ENCODE results near the gene PIN1. TPM values are rescaled to one million over a fixed set of nuclear protein-coding genes. Genes with fewer than 3 reads are reported as not detected.
"Not testable (repeated sequence)": the region's sequence is repeated elsewhere in the genome, so short reads cannot be mapped to it uniquely, and the experiment has no call there.

Gene PIN1
- polyA plus RNA-seq, 3 donors, result 67.4 to 79.8 (median 68.3) TPM

GRCh38 chr19:9789066-9789465 lies 46.1 kb upstream of the PIN1 start:
- Mint-ChIP-seq H3K27ac (no peak overlapping the region), H3K4me3 (no peak overlapping the region), H3K9me3 (no peaks in the 10 kb centered on the region), H3K27me3 (ENCODE audit: low read depth in 3 of 3) (peaks cover 0 to 2% (median 0%) of the 10 kb centered on the region in 3 donors), H3K4me1 (peaks cover 25% of the 10 kb centered on the region), H3K36me3 (no peaks in the 10 kb centered on the region)
- H3K4me2 ChIP-seq (replicated peaks; ENCODE audit: extremely low read depth, low read length, poor library complexity, severe bottlenecking), result no peak overlapping the region
- no peak for DNase-seq
- H3K9ac ChIP-seq (ENCODE audit: insufficient read depth, low read length, poor library complexity, severe bottlenecking), result no peak overlapping the region
- no peak overlapping the region for H2AFZ ChIP-seq (ENCODE audit: insufficient read depth, low read depth, low read length, poor library complexity, severe bottlenecking)
- intact Hi-C loops (cut with micrococcal nuclease), result no loop called here
- H3K79me2 ChIP-seq (ENCODE audit: insufficient read depth, low read length), result no peaks in the 10 kb centered on the region
- H3K36me3 ChIP-seq (replicated peaks in 1 of 2; ENCODE audit: control insufficient read depth in 1 of 2, insufficient read depth in 2 of 2, low read length in 2 of 2), result no peaks in the 10 kb centered on the region
- H3K4me1 ChIP-seq (ENCODE audit: control insufficient read depth in 1 of 2, insufficient read depth in 2 of 2, low read length in 2 of 2), result peaks cover 20 to 25% of the 10 kb centered on the region in 2 donors
- no peak overlapping the region for H3K4me3 ChIP-seq (replicated peaks in 1 of 3; ENCODE audit: low read depth in 2 of 3, low read length in 3 of 3)
- 100% methylated on average over 6 of the region's 11 CpGs for WGBS (ENCODE audit: insufficient coverage)
- no peak overlapping the region for H3K27ac ChIP-seq (ENCODE audit: low read depth in 1 of 2, low read length in 2 of 2)
- H4K20me1 ChIP-seq (ENCODE audit: insufficient read depth, low read length), result no peaks in the 10 kb centered on the region
- H3K9me3 ChIP-seq (replicated peaks in 1 of 2; ENCODE audit: control insufficient read depth in 1 of 2, insufficient read depth in 1 of 2, low read length in 2 of 2), result no peaks in the 10 kb centered on the region
- H3K27me3 ChIP-seq (ENCODE audit: control insufficient read depth in 2 of 2, insufficient read depth in 2 of 2, low read length in 2 of 2), result no peaks in the 10 kb centered on the region
- no peak for TF ChIP-seq CTCF (IDR thresholded peaks at IDR 0.05)

DNA sequence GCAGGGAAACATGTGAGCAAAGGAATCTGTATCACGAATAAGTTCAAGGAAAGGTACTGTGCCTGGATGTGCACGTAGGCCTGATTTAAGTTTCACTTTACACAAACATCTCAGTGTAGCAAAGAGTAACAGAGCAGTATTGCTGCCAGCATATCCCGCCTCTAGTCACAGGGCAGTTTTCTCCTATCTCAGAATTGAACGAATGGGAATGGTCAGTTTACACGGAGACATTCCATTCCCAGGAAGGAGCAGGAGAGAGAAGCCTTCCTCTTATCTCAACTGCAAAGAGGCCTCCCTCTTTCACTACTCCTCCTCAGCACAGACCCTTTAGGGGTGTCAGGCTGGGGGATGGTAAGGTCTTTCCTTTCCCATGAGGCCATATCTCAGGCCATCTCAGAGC lies 45.5 kb upstream of the PIN1 start:
- H3K79me2 ChIP-seq (ENCODE audit: insufficient read depth, low read length); H3K4me3 ChIP-seq (replicated peaks in 1 of 3; ENCODE audit: low read depth in 2 of 3, low read length in 3 of 3); H4K20me1 ChIP-seq (ENCODE audit: insufficient read depth, low read length); H3K4me2 ChIP-seq (replicated peaks; ENCODE audit: extremely low read depth, low read length, poor library complexity, severe bottlenecking); H3K27ac Mint-ChIP-seq; H3K36me3 Mint-ChIP-seq; H3K9ac ChIP-seq (ENCODE audit: insufficient read depth, low read length, poor library complexity, severe bottlenecking); H3K27me3 Mint-ChIP-seq (ENCODE audit: low read depth in 3 of 3); H3K36me3 ChIP-seq (replicated peaks in 1 of 2; ENCODE audit: control insufficient read depth in 1 of 2, insufficient read depth in 2 of 2, low read length in 2 of 2); H3K9me3 Mint-ChIP-seq; H3K4me3 Mint-ChIP-seq; H3K27ac ChIP-seq (ENCODE audit: low read depth in 1 of 2, low read length in 2 of 2); H3K9me3 ChIP-seq (replicated peaks in 1 of 2; ENCODE audit: control insufficient read depth in 1 of 2, insufficient read depth in 1 of 2, low read length in 2 of 2); H3K27me3 ChIP-seq (ENCODE audit: control insufficient read depth in 2 of 2, insufficient read depth in 2 of 2, low read length in 2 of 2); H2AFZ ChIP-seq (ENCODE audit: insufficient read depth, low read depth, low read length, poor library complexity, severe bottlenecking); DNase-seq; intact Hi-C loops (cut with micrococcal nuclease): not testable (repeated sequence)
- no CpG with 5 or more reads among the region's 5 CpGs for WGBS (ENCODE audit: insufficient coverage)
- peaks cover 21% of the 10 kb centered on the region for H3K4me1 Mint-ChIP-seq
- H3K4me1 ChIP-seq (ENCODE audit: control insufficient read depth in 1 of 2, insufficient read depth in 2 of 2, low read length in 2 of 2), result peaks cover 20 to 22% of the 10 kb centered on the region in 2 donors

DNA sequence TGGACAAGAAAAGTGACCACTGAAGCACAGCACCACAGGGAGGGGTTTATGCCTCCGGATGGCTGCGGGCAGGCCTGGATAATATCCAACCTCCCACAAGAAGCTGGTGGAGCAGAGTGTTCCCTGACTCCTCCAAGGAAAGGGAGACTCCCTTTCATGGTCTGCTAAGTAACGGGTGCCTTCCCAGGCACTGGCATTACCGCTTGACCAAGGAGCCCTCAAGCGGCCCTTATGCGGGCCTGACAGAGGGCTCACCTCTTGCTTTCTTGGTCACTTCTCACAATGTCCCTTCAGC lies 44.1 kb upstream of the PIN1 start:
- not testable (repeated sequence) for H3K9me3 Mint-ChIP-seq; H3K36me3 Mint-ChIP-seq; H3K27me3 ChIP-seq (ENCODE audit: control insufficient read depth in 2 of 2, insufficient read depth in 2 of 2, low read length in 2 of 2); H3K27me3 Mint-ChIP-seq (ENCODE audit: low read depth in 3 of 3); H3K79me2 ChIP-seq (ENCODE audit: insufficient read depth, low read length); H3K9ac ChIP-seq (ENCODE audit: insufficient read depth, low read length, poor library complexity, severe bottlenecking); H3K9me3 ChIP-seq (replicated peaks in 1 of 2; ENCODE audit: control insufficient read depth in 1 of 2, insufficient read depth in 1 of 2, low read length in 2 of 2); H2AFZ ChIP-seq (ENCODE audit: insufficient read depth, low read depth, low read length, poor library complexity, severe bottlenecking); H4K20me1 ChIP-seq (ENCODE audit: insufficient read depth, low read length); H3K36me3 ChIP-seq (replicated peaks in 1 of 2; ENCODE audit: control insufficient read depth in 1 of 2, insufficient read depth in 2 of 2, low read length in 2 of 2); H3K4me2 ChIP-seq (replicated peaks; ENCODE audit: extremely low read depth, low read length, poor library complexity, severe bottlenecking); DNase-seq; H3K4me3 Mint-ChIP-seq
- WGBS (ENCODE audit: insufficient coverage), result no CpG with 5 or more reads among the region's 6 CpGs
- intact Hi-C loops (cut with micrococcal nuclease), result loop anchor here (2.0 to 10.0 kb wide), 8 partner anchors 22 to 956 kb away; partner anchors contain the start of genes MBD3L1 (in 1 of the 2), ZNF317 (in 1 of the 2), ZNF558 (in 1 of the 2) and ZNF561 (in 1 of the 2)
- Mint-ChIP-seq H3K27ac (peak overlapping the region; percentile 91 to 100 (median 96)), H3K4me1 (peaks cover 16% of the 10 kb centered on the region)
- Histone ChIP-seq H3K27ac (ENCODE audit: low read depth in 1 of 2, low read length in 2 of 2) (peak overlapping the region in 1 of 2 donors; percentile 53), H3K4me3 (replicated peaks in 1 of 3; ENCODE audit: low read depth in 2 of 3, low read length in 3 of 3) (peak overlapping the region in 1 of 3 experiments; percentile 75), H3K4me1 (ENCODE audit: control insufficient read depth in 1 of 2, insufficient read depth in 2 of 2, low read length in 2 of 2) (peaks cover 19% of the 10 kb centered on the region in 2 donors)

Measured in CD14-positive monocyte (primary cell).